GM23338 (cell line): Measurements from ENCODE around the gene ADGRB2. TPM values are rescaled to one million over a fixed set of nuclear protein-coding genes. Genes with fewer than 3 reads are reported as not detected.

ENCODE experiments used
- ATAC-seq: fragments of 200-7000 bp; cut with Tn5 transposase; 3 replicates; pipeline ENCODE4 v1.9.1; 2020
- DNase-seq: peaks from one replicate; pipeline ENCODE4 v3.0.0-alpha.2; 2015; ENCODE audit warnings: low spot score
- H2AFZ ChIP-seq: fragments of 200-600 bp; sonication (generic); 2 replicates; pipeline ENCODE4 v1.8.0; 2016; ENCODE audit warnings: antibody characterized with exemption, mild to moderate bottlenecking, moderate library complexity
- H3F3A ChIP-seq: fragments of 200-600 bp; sonication (generic); replicated peaks from 2 replicates; pipeline ENCODE4 v1.8.0; 2017; ENCODE audit warnings: antibody characterized with exemption, mixed run types, low read depth
- H3K27ac ChIP-seq: fragments of 200-600 bp; sonication (generic); 2 replicates; pipeline ENCODE4 v1.6.1; 2016; ENCODE audit warnings: low read depth
- H3K27me3 ChIP-seq: fragments of 200-600 bp; sonication (generic); 2 replicates; pipeline ENCODE4 v1.8.0; 2016; ENCODE audit warnings: mild to moderate bottlenecking, mixed run types, moderate library complexity; ENCODE audit not compliant: insufficient read depth
- H3K36me3 ChIP-seq: fragments of 200-600 bp; sonication (generic); 2 replicates; pipeline ENCODE4 v1.8.0; 2016; ENCODE audit warnings: mild to moderate bottlenecking; ENCODE audit not compliant: insufficient read depth
- H3K4me1 ChIP-seq: fragments of 200-600 bp; sonication (generic); 2 replicates; pipeline ENCODE4 v1.8.0; 2016; ENCODE audit warnings: mild to moderate bottlenecking, moderate library complexity; ENCODE audit not compliant: insufficient read depth
- H3K4me2 ChIP-seq: fragments of 200-600 bp; sonication (generic); 2 replicates; pipeline ENCODE4 v1.7.1; 2017; ENCODE audit warnings: mixed run types
- H3K4me3 ChIP-seq: fragments of 200-600 bp; sonication (generic); 2 replicates; pipeline ENCODE4 v1.6.1; 2016; ENCODE audit warnings: mixed run types
- H3K79me2 ChIP-seq: fragments of 200-600 bp; sonication (generic); replicated peaks from 2 replicates; pipeline ENCODE4 v1.8.0; 2017; ENCODE audit warnings: mild to moderate bottlenecking; ENCODE audit not compliant: insufficient read depth
- H3K9me2 ChIP-seq: fragments of 200-600 bp; sonication (generic); 2 replicates; pipeline ENCODE4 v1.8.0; 2017; ENCODE audit not compliant: insufficient read depth
- H4K20me1 ChIP-seq: fragments of 200-600 bp; sonication (generic); replicated peaks from 2 replicates; pipeline ENCODE4 v1.8.0; 2017; ENCODE audit warnings: mild to moderate bottlenecking; ENCODE audit not compliant: insufficient read depth
- H3K27ac Mint-ChIP-seq: 2 replicates; pipeline ENCODE4 v1.8.0; 2020; ENCODE audit warnings: inconsistent platforms, mild to moderate bottlenecking, moderate library complexity, mixed read lengths
- H3K27me3 Mint-ChIP-seq: 3 replicates; pipeline ENCODE4 v1.8.0; 2022; ENCODE audit warnings: low read depth, mild to moderate bottlenecking, moderate library complexity, mixed read lengths, inconsistent platforms; ENCODE audit not compliant: insufficient read depth, poor library complexity
- H3K36me3 Mint-ChIP-seq: 3 replicates; pipeline ENCODE4 v1.8.0; 2021; ENCODE audit warnings: low read depth, mild to moderate bottlenecking, inconsistent platforms, moderate library complexity, mixed read lengths
- H3K4me1 Mint-ChIP-seq: 3 replicates; pipeline ENCODE4 v1.8.0; 2020; ENCODE audit warnings: mild to moderate bottlenecking, inconsistent platforms, mixed read lengths
- H3K4me3 Mint-ChIP-seq: 3 replicates; pipeline ENCODE4 v1.8.0; 2021; ENCODE audit warnings: moderate library complexity, mild to moderate bottlenecking, inconsistent platforms, mixed read lengths
- H3K9me3 Mint-ChIP-seq: 3 replicates; pipeline ENCODE4 v1.8.0; 2020; ENCODE audit warnings: moderate library complexity, mild to moderate bottlenecking, inconsistent platforms, mixed read lengths
- CREB1 ChIP-seq: fragments of 250-450 bp; sonication (Bioruptor Pico); IDR thresholded peaks from 2 replicates; pipeline ENCODE4 v1.5.0; 2020; ENCODE audit warnings: low read depth, mild to moderate bottlenecking, moderate library complexity
- EZH2 ChIP-seq: fragments of 200-600 bp; sonication (generic); IDR thresholded peaks from one replicate; pipeline ENCODE4 v1.8.0; 2017; ENCODE audit warnings: antibody characterized with exemption, mild to moderate bottlenecking, low read depth; ENCODE audit not compliant: unreplicated experiment
- EZH2phosphoT487 ChIP-seq: fragments of 200-600 bp; sonication (generic); IDR thresholded peaks from one replicate; pipeline ENCODE4 v1.8.1; 2018; ENCODE audit warnings: antibody characterized with exemption; ENCODE audit not compliant: unreplicated experiment
- NANOG ChIP-seq: IDR thresholded peaks from 2 replicates; pipeline ENCODE4 v1.6.1; 2016; ENCODE audit warnings: antibody characterized with exemption, borderline replicate concordance
- POLR2AphosphoS5 ChIP-seq: IDR thresholded peaks from 2 replicates; pipeline ENCODE4 v1.6.1; 2016; ENCODE audit warnings: antibody characterized with exemption, low read depth
- STAT1 ChIP-seq: IDR thresholded peaks from one replicate; pipeline ENCODE4 v1.6.1; 2016; ENCODE audit warnings: antibody characterized with exemption; ENCODE audit not compliant: unreplicated experiment
- ZNF114 ChIP-seq: fragments of 250-450 bp; sonication (Bioruptor Pico); IDR thresholded peaks from 2 replicates; pipeline ENCODE4 v1.5.0; 2020; ENCODE audit warnings: mild to moderate bottlenecking, moderate library complexity
- polyA plus RNA-seq: library from polyadenylated mRNA; unstranded; fragments of >200 nt; fragmentation: Nextera tagmentation; extraction: Ambion mirVana; gene quantifications from 2 replicates; pipeline ENCODE4 v1.2.1, GENCODE V29; 2016
- total RNA-seq: library from RNA; depleted of rRNA; stranded (reverse); fragments of >200 nt; shearing (Covaris generic); gene quantifications from 2 replicates; pipeline ENCODE4 v1.2.3, GENCODE V29; 2014
- TF ChIP-seq, protein P1 (sequence below): IDR thresholded peaks from one replicate; pipeline ENCODE4 v1.6.1; 2018; ENCODE audit warnings: antibody characterized with exemption; ENCODE audit not compliant: unreplicated experiment
- TF ChIP-seq, protein P2 (sequence below), 2 experiments: fragments of 200-600 bp in 1 of 2; sonication (generic) in 1 of 2; conservative IDR thresholded peaks; 2 replicates each; pipeline versions ENCODE4 v1.5.1 to v1.6.1; 2016 to 2017; ENCODE audit warnings: antibody characterized with exemption in 2 of 2, low read depth in 2 of 2, mild to moderate bottlenecking in 2 of 2, moderate library complexity in 1 of 2
- TF ChIP-seq, protein P3 (sequence below): IDR thresholded peaks from 2 replicates; pipeline ENCODE4 v1.6.1; 2016; ENCODE audit warnings: antibody characterized with exemption

Gene ADGRB2
- total and polyA plus RNA-seq, 2 experiments from 2014 or later = 8.0 to 27.8 TPM

DNA sequence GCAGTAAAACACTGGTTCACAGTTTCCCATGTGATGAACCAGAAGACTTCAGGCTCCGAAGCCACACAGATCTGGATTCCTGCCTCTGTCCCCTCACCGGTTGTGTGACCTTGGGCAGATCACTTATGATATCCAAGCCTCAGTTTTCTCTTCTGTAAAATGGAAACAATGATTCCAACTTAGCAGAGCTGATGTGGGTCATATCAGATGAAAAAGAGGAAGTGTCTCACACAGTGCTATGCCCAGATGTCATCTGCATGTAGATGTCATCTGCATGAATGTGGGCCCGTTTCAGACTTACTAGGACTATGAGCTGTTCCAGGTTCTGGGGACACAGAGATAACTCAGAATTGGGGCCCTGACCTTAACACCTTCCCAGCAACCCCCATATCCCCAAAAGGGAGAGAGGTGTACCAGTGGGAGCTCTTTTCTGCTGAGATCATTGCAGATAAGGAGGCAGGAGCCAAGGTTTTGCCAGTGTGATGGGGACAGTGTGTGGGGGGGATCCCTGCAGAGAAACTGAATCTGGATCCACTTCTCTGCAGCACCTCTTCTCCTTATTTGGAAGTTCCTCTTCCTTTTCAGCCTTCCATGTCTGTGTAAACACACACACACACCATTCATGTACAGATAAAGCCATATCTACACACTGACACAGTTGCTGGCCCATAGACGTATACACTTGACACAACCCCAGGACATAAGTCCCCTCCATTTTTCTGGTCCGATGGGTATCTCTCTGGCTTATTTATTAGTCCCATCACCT, 5.0 kb upstream of the ADGRB2 start (continued):
- TF ChIP-seq, protein P1, sequence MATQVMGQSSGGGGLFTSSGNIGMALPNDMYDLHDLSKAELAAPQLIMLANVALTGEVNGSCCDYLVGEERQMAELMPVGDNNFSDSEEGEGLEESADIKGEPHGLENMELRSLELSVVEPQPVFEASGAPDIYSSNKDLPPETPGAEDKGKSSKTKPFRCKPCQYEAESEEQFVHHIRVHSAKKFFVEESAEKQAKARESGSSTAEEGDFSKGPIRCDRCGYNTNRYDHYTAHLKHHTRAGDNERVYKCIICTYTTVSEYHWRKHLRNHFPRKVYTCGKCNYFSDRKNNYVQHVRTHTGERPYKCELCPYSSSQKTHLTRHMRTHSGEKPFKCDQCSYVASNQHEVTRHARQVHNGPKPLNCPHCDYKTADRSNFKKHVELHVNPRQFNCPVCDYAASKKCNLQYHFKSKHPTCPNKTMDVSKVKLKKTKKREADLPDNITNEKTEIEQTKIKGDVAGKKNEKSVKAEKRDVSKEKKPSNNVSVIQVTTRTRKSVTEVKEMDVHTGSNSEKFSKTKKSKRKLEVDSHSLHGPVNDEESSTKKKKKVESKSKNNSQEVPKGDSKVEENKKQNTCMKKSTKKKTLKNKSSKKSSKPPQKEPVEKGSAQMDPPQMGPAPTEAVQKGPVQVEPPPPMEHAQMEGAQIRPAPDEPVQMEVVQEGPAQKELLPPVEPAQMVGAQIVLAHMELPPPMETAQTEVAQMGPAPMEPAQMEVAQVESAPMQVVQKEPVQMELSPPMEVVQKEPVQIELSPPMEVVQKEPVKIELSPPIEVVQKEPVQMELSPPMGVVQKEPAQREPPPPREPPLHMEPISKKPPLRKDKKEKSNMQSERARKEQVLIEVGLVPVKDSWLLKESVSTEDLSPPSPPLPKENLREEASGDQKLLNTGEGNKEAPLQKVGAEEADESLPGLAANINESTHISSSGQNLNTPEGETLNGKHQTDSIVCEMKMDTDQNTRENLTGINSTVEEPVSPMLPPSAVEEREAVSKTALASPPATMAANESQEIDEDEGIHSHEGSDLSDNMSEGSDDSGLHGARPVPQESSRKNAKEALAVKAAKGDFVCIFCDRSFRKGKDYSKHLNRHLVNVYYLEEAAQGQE = no peak
- TF ChIP-seq CREB1 (CRISPR knock-in tag) (no peak), ZNF114 (CRISPR knock-in tag) (no peak), STAT1 (no peak), EZH2 (no peak), NANOG (no peak), POLR2AphosphoS5 (no peak)
- TF ChIP-seq, protein P2, sequence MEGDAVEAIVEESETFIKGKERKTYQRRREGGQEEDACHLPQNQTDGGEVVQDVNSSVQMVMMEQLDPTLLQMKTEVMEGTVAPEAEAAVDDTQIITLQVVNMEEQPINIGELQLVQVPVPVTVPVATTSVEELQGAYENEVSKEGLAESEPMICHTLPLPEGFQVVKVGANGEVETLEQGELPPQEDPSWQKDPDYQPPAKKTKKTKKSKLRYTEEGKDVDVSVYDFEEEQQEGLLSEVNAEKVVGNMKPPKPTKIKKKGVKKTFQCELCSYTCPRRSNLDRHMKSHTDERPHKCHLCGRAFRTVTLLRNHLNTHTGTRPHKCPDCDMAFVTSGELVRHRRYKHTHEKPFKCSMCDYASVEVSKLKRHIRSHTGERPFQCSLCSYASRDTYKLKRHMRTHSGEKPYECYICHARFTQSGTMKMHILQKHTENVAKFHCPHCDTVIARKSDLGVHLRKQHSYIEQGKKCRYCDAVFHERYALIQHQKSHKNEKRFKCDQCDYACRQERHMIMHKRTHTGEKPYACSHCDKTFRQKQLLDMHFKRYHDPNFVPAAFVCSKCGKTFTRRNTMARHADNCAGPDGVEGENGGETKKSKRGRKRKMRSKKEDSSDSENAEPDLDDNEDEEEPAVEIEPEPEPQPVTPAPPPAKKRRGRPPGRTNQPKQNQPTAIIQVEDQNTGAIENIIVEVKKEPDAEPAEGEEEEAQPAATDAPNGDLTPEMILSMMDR (conservative IDR thresholded peaks at IDR 0.05; ENCODE audit: low read depth in 2 of 2) = no peak
- TF ChIP-seq, protein P3, sequence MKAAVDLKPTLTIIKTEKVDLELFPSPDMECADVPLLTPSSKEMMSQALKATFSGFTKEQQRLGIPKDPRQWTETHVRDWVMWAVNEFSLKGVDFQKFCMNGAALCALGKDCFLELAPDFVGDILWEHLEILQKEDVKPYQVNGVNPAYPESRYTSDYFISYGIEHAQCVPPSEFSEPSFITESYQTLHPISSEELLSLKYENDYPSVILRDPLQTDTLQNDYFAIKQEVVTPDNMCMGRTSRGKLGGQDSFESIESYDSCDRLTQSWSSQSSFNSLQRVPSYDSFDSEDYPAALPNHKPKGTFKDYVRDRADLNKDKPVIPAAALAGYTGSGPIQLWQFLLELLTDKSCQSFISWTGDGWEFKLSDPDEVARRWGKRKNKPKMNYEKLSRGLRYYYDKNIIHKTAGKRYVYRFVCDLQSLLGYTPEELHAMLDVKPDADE = no peak

DNA sequence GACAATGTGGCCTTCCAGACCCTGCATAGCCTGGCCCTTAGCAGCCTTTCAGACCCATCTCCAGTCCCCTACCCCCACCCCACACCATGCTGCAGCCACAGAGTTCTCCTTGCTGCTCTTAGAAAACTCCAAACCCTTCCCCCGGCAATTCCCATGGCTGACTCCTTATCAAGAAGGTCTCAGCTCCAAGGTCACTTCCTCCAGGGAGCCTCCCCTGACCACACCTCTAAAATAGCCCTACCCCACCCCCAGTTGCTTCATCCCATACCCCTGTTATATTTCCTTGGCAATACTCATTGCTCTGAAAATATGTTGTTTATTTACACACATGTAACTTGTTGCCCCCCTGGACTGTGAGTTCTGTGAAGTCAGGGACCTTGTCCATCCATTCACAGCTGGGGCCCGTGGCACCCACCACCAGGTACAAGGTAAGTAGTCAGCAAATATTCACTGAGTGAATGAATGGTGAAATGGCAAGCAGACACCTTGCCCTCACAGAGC, 4.3 kb upstream of the ADGRB2 start:
- Histone ChIP-seq H3K4me1 (peaks cover 35% of the 10 kb centered on the region), H3K27ac (no peak overlapping the region), H3K9me2 (no peaks in the 10 kb centered on the region), H3K4me3 (no peak overlapping the region), H3F3A (peaks cover 6% of the 10 kb centered on the region; the same call in 1 of the 2 replicates), H3K4me2 (no peak overlapping the region), H3K27me3 (peaks cover 48% of the 10 kb centered on the region), H3K36me3 (no peaks in the 10 kb centered on the region), H2AFZ (no peak overlapping the region), H3K79me2 (no peaks in the 10 kb centered on the region), H4K20me1 (no peaks in the 10 kb centered on the region)
- no peaks in the 10 kb centered on the region; the same call in 2 of the 3 replicates for H3K9me3 Mint-ChIP-seq
- DNase-seq = no peak
- H3K27ac Mint-ChIP-seq = no peak overlapping the region
- H3K4me1 Mint-ChIP-seq = peaks cover 67% of the 10 kb centered on the region
- TF ChIP-seq CREB1 (CRISPR knock-in tag) (no peak), EZH2phosphoT487 (no peak), EZH2 (no peak), POLR2AphosphoS5 (no peak)
- TF ChIP-seq, protein P2 (conservative IDR thresholded peaks at IDR 0.05; ENCODE audit: low read depth in 2 of 2) = no peak
- no peak overlapping the region for H3K4me3 Mint-ChIP-seq
- no peak for ATAC-seq
- H3K27me3 Mint-ChIP-seq = peaks cover 44% of the 10 kb centered on the region
- no peaks in the 10 kb centered on the region for H3K36me3 Mint-ChIP-seq
